SK-N-SH treated with all-trans-retinoic acid at 6 μM for 48 hours (cell line): ENCODE measurements around the gene TEX2.

ENCODE experiments used
- CSDC2 ChIP-seq: fragments of 250-450 bp; sonication (Bioruptor Pico); IDR thresholded peaks from 2 replicates; pipeline ENCODE4 v1.5.0; 2020; ENCODE audit warnings: mild to moderate bottlenecking, moderate library complexity
- GLIS3 ChIP-seq: fragments of 250-450 bp; sonication (Bioruptor Pico); IDR thresholded peaks from 2 replicates; pipeline ENCODE4 v1.5.0; 2020; ENCODE audit warnings: mild to moderate bottlenecking, moderate library complexity
- OSR1 ChIP-seq: fragments of 250-450 bp; sonication (Bioruptor Pico); IDR thresholded peaks from 2 replicates; pipeline ENCODE4 v1.8.0; 2022; ENCODE audit warnings: moderate library complexity, mild to moderate bottlenecking, inconsistent platforms
- RARB ChIP-seq: fragments of 250-450 bp; sonication (Bioruptor Pico); IDR thresholded peaks from 2 replicates; pipeline ENCODE4 v1.8.0; 2021; ENCODE audit warnings: mild to moderate bottlenecking, moderate library complexity
- ZC3H10 ChIP-seq: fragments of 250-450 bp; sonication (Bioruptor Pico); IDR thresholded peaks from 2 replicates; pipeline ENCODE4 v1.5.1; 2021; ENCODE audit warnings: mild to moderate bottlenecking, moderate library complexity
- ZFP3 ChIP-seq: fragments of 250-450 bp; sonication (Bioruptor Pico); IDR thresholded peaks from 2 replicates; pipeline ENCODE4 v1.5.0; 2020; ENCODE audit warnings: mild to moderate bottlenecking, moderate library complexity
- ZFP30 ChIP-seq: fragments of 450-650 bp; formaldehyde crosslinking; IDR thresholded peaks from 2 replicates; pipeline ENCODE4 v1.5.0; 2022; ENCODE audit warnings: mild to moderate bottlenecking, moderate library complexity
- ZNF565 ChIP-seq: fragments of 450-650 bp; formaldehyde crosslinking; conservative IDR thresholded peaks from 2 replicates; pipeline ENCODE4 v1.5.0; 2020; ENCODE audit warnings: low read depth, mild to moderate bottlenecking, moderate library complexity
- ZNF8 ChIP-seq: fragments of 450-650 bp; formaldehyde crosslinking; IDR thresholded peaks from 2 replicates; pipeline ENCODE4 v1.5.0; 2020; ENCODE audit warnings: mild to moderate bottlenecking, moderate library complexity
- TF ChIP-seq, protein P1 (sequence below): fragments of 250-450 bp; sonication (Bioruptor Pico); IDR thresholded peaks from 2 replicates; pipeline ENCODE4 v1.5.1; 2020; ENCODE audit warnings: low read depth, mild to moderate bottlenecking, moderate library complexity

DNA sequence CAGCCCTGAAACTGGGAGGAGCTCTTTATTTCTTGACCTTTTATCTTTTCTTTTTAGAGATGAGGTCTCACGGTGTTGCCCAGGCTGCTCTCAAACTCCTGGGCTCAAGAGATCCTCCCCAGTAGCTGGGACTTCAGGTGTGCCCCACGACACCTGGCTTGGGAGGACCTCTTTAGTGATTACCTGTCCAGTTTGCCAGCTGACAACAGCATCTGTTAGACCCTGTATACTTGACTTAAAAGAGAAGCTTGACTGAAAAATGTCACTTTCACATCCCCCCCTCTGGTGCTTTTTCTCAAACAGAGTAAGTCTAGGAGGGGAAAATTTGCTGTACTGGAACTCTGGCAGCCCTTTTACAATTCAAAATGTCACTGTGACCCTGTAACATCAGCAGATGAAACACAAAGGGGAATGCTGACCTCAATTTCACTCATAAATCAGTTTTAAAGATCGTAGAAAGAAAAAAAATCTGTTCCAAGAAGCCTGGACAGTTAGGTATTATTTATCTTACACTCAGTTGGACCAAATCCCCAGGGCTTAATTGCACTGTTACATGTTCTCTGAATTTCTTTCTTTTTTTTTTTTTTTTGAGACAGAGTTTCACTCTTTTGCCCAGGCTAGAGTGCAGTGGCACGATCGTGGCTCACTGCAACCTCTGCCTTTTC lies 131.3 kb downstream of the TEX2 start:
- TF ChIP-seq OSR1 (CRISPR knock-in tag) (no peak), ZFP30 (CRISPR knock-in tag) (no peak), ZNF565 (CRISPR knock-in tag) (no peak), GLIS3 (no peak), RARB (CRISPR knock-in tag) (no peak), ZNF8 (CRISPR knock-in tag) (no peak), ZFP3 (CRISPR knock-in tag) (no peak), CSDC2 (CRISPR knock-in tag) (no peak), ZC3H10 (CRISPR knock-in tag) (no peak)
- TF ChIP-seq, protein P1, sequence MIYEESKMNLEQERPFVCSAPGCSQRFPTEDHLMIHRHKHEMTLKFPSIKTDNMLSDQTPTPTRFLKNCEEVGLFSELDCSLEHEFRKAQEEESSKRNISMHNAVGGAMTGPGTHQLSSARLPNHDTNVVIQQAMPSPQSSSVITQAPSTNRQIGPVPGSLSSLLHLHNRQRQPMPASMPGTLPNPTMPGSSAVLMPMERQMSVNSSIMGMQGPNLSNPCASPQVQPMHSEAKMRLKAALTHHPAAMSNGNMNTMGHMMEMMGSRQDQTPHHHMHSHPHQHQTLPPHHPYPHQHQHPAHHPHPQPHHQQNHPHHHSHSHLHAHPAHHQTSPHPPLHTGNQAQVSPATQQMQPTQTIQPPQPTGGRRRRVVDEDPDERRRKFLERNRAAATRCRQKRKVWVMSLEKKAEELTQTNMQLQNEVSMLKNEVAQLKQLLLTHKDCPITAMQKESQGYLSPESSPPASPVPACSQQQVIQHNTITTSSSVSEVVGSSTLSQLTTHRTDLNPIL, result no peak
